Measurements from ENCODE around the gene GIGYF2.

GRCh38 chr2:232886176-232886575 is 189.0 kb downstream of the GIGYF2 start:
- TF ChIP-seq POLR2A (IDR thresholded peaks at IDR 0.05) (no peak), CTCF (IDR thresholded peaks at IDR 0.05) (no peak)
